Natural killer cell treated with Interleukin-12 subunit alpha and Interleukin-12 subunit beta and Interleukin-15 and Interleukin-18, amount 100 ng/mL, for 72 hours (primary cell): ENCODE data around the gene MIA3. TPM values are rescaled to one million over a fixed set of nuclear protein-coding genes. Genes with fewer than 3 reads are reported as not detected.

Experiments
- ATAC-seq, 2 donors: fragments of 150-1000 bp; cut with Tn5 transposase in 1 of 2; sonication (Bioruptor Pico), chemical (Tn5 transposase) in 1 of 2; 2 replicates each; pipeline ENCODE4 v1.10.0; 2021
- DNase-seq: peaks from one replicate; pipeline ENCODE4 v3.0.0; 2022; ENCODE audit warnings: low spot score
- H3K27ac Mint-ChIP-seq, 2 donors: 1 replicate in 1 of 2; 2 replicates in 1 of 2; pipeline ENCODE4 v1.8.0; 2022; ENCODE audit warnings: mixed read lengths in 2 of 2, mild to moderate bottlenecking in 1 of 2, moderate library complexity in 1 of 2
- H3K27me3 Mint-ChIP-seq, 2 donors: 1 replicate in 1 of 2; 2 replicates in 1 of 2; pipeline ENCODE4 v1.8.0; 2022; ENCODE audit warnings: mixed read lengths in 2 of 2
- H3K36me3 Mint-ChIP-seq: one replicate; pipeline ENCODE4 v1.8.0; 2022; ENCODE audit warnings: mixed read lengths
- H3K4me1 Mint-ChIP-seq, 2 donors: 1 replicate in 1 of 2; 2 replicates in 1 of 2; pipeline ENCODE4 v1.8.0; 2022; ENCODE audit warnings: low read depth in 2 of 2, mixed read lengths in 2 of 2, mild to moderate bottlenecking in 1 of 2
- H3K4me3 Mint-ChIP-seq: one replicate; pipeline ENCODE4 v1.8.0; 2022; ENCODE audit warnings: mixed read lengths
- H3K9me3 Mint-ChIP-seq: 2 replicates; pipeline ENCODE4 v1.8.0; 2022; ENCODE audit warnings: mixed read lengths
- total RNA-seq, 2 donors: library from RNA; stranded (reverse); gene quantifications; one replicate each; pipeline ENCODE4 v1.2.3, GENCODE V29; 2022

Gene MIA3, protein sequence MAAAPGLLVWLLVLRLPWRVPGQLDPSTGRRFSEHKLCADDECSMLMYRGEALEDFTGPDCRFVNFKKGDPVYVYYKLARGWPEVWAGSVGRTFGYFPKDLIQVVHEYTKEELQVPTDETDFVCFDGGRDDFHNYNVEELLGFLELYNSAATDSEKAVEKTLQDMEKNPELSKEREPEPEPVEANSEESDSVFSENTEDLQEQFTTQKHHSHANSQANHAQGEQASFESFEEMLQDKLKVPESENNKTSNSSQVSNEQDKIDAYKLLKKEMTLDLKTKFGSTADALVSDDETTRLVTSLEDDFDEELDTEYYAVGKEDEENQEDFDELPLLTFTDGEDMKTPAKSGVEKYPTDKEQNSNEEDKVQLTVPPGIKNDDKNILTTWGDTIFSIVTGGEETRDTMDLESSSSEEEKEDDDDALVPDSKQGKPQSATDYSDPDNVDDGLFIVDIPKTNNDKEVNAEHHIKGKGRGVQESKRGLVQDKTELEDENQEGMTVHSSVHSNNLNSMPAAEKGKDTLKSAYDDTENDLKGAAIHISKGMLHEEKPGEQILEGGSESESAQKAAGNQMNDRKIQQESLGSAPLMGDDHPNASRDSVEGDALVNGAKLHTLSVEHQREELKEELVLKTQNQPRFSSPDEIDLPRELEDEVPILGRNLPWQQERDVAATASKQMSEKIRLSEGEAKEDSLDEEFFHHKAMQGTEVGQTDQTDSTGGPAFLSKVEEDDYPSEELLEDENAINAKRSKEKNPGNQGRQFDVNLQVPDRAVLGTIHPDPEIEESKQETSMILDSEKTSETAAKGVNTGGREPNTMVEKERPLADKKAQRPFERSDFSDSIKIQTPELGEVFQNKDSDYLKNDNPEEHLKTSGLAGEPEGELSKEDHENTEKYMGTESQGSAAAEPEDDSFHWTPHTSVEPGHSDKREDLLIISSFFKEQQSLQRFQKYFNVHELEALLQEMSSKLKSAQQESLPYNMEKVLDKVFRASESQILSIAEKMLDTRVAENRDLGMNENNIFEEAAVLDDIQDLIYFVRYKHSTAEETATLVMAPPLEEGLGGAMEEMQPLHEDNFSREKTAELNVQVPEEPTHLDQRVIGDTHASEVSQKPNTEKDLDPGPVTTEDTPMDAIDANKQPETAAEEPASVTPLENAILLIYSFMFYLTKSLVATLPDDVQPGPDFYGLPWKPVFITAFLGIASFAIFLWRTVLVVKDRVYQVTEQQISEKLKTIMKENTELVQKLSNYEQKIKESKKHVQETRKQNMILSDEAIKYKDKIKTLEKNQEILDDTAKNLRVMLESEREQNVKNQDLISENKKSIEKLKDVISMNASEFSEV (N-terminal part only)
- 10 to 100 TPM; 41.0 to 43.6 TPM for total RNA-seq

DNA sequence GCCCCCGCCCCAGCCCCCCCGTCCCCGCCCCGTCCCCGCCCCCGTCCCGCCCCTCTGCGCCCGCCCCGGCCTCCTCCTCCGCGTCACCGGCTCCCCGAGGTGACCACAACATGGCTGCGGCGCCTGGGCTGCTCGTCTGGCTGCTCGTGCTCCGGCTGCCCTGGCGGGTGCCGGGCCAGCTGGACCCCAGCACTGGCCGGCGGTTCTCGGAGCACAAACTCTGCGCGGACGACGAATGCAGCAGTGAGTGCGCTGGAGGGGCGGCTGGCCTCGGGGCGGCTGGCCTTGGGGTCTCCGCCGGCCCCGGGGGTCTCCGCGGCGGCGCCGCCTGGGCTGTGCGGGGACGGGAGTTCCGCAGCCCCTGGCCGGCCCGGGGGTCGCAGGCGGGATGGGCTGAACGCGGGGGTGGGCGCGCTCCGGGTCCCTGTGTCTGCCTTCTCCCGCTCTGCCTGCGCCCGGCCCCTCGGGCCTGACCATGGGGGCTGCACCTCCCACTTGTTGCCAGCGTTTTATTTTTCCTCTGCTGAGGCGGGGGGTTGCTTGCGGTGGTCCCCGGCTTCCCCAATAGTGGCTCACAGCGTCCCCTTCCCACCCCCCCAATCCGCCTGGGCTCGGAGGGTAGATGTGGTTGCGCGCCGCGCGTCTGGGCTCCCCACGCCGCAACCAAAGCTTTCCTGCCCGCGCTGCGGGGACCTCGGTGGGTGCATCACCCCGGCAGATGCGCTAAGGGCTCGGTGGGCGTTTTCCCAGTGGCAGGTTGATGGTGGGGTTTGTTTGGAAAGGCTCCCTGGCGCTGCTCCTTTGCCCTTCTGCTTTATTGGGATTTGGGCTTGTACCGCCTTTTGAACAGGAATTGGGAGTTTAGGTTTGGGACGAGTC lies at the start of gene MIA3:
MIA3 (plus strand) TSS at position 97 of the 879 bp plus-strand sequence; CDS start at position 111, 14 bp downstream.
- peak; percentile 78 to 84 for ATAC-seq
- Mint-ChIP-seq H3K27me3 (peaks cover 19 to 31% of the 10 kb centered on the region in 2 donors), H3K4me3 (peak within 1 kb of the TSS; percentile 86), H3K27ac (peak within 1 kb of the TSS; percentile 69 to 90), H3K9me3 (no peaks in the 10 kb centered on the region), H3K36me3 (peaks cover 15% of the 10 kb centered on the region), H3K4me1 (peaks cover 17 to 36% of the 10 kb centered on the region in 2 donors)
- peak; percentile 86 for DNase-seq

DNA sequence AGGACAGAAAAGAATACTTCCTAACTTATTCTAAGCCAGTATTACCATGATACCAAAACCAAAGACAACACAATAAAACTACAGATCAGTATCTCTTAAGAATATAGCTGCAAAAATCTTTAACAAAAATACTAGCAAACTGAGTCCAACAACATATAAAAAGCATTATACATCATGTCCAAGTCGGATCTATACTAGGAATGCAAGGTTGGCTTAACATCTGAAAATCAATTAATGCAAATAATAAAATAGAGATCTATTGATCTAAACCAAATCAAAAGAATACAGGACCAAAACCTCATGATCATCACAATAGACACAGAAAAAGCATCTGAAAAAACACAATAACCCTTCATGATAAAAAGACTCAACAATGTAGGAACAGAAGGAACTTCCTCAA lies 47.1 kb upstream of the MIA3 start:
- H3K27me3 Mint-ChIP-seq, result no peaks in the 10 kb centered on the region
- peaks cover 30% of the 10 kb centered on the region for H3K36me3 Mint-ChIP-seq
- DNase-seq (no peak), ATAC-seq (no peak)
- no peaks in the 10 kb centered on the region for H3K9me3 Mint-ChIP-seq
- H3K4me3 Mint-ChIP-seq, result no peak overlapping the region
- H3K4me1 Mint-ChIP-seq, result peaks cover 0 to 3% of the 10 kb centered on the region in 2 donors
- H3K27ac Mint-ChIP-seq, result no peak overlapping the region

DNA sequence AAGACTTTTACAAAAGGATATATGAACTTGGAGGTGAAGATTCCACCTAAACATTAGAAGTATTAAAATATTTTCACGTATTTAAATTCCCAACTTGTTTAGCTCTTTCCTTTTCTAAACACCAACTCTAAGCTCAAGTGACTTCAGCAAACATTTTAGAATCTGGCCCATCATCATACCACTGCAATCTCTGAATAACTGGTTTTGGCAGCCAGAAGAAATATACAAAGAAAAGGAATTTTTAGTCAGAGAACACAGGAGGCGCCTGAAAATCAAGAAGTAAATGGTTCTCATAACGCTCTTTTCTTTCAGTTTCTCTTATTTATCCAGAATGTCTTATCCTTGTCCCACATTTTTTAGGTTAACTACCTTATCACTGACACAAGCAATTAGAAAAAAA lies 38.6 kb upstream of the MIA3 start:
- ATAC-seq (no peak), DNase-seq (no peak)
- Mint-ChIP-seq H3K27me3 (no peaks in the 10 kb centered on the region), H3K36me3 (peaks cover 41% of the 10 kb centered on the region), H3K27ac (no peak overlapping the region), H3K4me1 (peaks cover 12 to 21% of the 10 kb centered on the region in 2 donors), H3K9me3 (no peaks in the 10 kb centered on the region), H3K4me3 (no peak overlapping the region)

DNA sequence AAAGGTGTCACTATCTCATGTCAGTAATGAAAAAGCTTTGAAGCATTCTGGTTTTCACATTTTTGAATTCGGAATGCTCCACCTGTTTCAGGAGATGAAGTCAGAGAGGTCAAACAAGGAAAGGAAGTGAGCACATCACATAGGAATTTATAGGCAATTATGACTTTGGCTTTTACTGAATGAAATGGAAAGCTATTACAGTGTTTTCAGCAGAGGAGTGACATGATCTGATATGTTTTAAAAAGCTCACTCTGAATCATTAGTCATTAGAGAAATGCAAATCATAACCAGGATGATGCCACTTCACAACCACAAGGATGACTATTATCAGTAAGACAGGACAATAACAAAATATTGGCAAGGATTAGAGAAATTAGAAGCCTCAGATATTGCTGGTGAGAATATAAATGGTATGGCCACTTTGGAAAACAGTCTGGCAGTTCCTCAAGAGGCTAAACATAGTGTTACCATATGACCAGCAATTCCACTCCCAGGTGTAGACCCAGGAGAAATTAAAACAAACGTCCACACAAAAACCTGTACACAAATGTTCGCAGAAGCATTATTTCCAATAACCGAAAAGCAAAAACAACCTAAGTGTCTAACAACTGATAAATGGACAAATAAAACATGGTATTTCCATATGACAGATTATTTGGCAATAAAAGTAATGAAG lies 35.7 kb upstream of the MIA3 start:
- ATAC-seq (no peak), DNase-seq (no peak)
- Mint-ChIP-seq H3K4me3 (no peak overlapping the region), H3K4me1 (peaks cover 15 to 24% of the 10 kb centered on the region in 2 donors), H3K36me3 (peaks cover 27% of the 10 kb centered on the region), H3K9me3 (no peaks in the 10 kb centered on the region), H3K27me3 (no peaks in the 10 kb centered on the region), H3K27ac (peak overlapping the region in 1 of 2 donors; percentile 44)

DNA sequence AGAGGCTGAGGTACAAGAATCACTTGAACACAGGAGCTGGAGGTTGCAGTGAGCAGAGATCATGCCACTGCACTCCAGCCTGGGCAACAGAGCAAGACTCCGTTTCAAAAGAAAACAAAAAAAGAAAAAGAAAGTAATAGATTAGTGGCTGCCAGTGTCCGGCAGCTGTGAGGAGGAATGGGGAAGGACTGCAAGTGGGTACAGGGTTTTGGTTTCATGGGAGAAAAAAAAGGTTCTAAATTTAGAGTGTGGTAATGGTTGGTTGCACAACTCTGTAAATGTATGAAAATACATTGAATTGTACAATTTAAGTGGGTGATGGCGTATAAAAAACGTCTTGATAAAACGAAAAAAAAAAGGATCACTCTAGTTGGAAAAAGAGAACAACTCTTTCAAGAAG lies 34.8 kb upstream of the MIA3 start:
- no peaks in the 10 kb centered on the region for H3K9me3 Mint-ChIP-seq
- H3K4me1 Mint-ChIP-seq, result peaks cover 15 to 25% of the 10 kb centered on the region in 2 donors
- H3K27ac Mint-ChIP-seq, result no peak overlapping the region
- H3K4me3 Mint-ChIP-seq, result no peak overlapping the region
- DNase-seq, result no peak
- ATAC-seq, result no peak
- H3K36me3 Mint-ChIP-seq, result peaks cover 24% of the 10 kb centered on the region
- H3K27me3 Mint-ChIP-seq, result no peaks in the 10 kb centered on the region

DNA sequence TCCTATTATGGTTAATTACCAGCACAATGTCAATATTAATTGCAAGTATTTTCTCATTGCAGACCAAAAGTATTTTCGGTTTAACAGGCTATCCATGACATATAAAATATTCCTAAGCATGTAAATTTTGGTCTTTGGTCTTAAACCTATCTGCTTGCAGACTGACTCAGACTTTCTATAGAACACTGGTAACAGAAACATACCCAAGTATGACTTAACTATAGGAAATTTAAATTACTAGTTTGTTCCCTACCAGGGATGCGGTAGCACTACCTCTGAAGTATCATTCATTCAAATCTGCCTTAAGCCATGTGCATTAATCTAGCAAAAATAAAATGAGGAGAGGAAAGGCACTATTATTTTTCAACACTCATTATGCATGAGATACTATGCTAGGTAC lies 31.1 kb upstream of the MIA3 start:
- H3K4me1 Mint-ChIP-seq, result peaks cover 35 to 47% of the 10 kb centered on the region in 2 donors
- ATAC-seq, result no peak
- H3K36me3 Mint-ChIP-seq, result peaks cover 25% of the 10 kb centered on the region
- H3K4me3 Mint-ChIP-seq, result no peak overlapping the region
- H3K9me3 Mint-ChIP-seq, result no peaks in the 10 kb centered on the region
- no peaks in the 10 kb centered on the region for H3K27me3 Mint-ChIP-seq
- DNase-seq, result no peak
- H3K27ac Mint-ChIP-seq, result no peak overlapping the region

DNA sequence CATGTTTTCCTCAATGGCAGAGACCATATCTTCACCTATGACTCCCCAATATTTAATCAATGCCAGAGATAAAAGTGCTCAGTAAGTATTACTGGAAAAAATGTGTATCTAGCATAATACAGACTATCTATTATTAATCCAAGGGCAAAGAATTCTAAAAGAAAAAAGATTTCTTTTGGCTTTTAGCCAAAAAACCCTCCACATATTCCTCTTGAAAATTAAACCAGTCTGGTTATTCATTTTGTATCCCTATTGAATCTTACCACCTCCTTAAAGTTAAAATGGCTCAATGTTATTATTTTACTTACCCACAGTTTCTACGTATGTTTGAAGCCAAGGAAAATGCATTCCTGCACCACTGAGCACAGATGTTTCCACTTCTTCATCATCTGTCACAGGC lies 29.8 kb upstream of the MIA3 start:
- H3K27me3 Mint-ChIP-seq, result no peaks in the 10 kb centered on the region
- peak overlapping the region in 1 of 2 donors; percentile 98 for H3K27ac Mint-ChIP-seq
- no peaks in the 10 kb centered on the region for H3K9me3 Mint-ChIP-seq

DNA sequence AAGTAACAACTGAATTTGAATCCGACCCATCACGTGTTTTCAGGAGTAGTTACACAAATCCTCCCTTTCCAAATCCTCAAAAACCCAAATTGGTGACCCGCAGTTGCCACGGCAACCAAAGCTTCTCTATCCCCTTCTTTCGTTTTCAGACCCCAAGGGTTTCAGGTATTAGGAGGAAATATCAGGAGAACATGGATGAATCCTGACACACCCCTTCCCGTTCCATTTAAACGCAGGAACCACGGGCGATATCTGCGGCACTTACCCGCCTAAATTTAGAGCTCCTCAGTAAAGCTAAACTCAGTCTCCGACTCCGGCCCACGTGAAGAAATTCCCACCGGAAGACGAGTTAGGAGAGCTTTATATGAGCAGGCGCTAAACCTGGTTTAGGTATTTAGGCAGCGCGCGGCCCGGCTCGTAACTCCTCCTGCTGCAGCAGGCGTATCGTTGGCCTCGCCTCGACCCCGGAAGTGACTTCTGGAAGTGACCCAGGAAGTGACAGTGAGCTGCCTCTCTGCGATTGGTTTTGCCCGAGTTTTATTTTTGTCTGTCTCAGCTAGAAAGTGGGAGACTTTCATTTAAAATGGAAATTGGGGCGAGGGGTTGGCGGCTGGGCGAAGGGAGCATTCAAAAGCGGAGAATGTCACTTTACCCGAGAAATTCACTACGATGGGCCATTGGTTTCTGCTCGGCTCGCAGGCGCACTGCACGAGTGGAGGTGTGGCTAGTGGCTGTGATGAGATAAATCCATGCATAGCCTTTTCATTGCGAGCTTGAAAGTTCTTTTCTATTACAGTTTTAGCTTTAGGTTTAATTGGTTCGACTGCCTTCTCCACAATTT lies 28.2 kb upstream of the MIA3 start, which contains the start of gene TAF1A:
TAF1A (minus strand) TSS at position 472 of the 841 bp plus-strand sequence.
- peak; percentile 99 for ATAC-seq
- peak within 1 kb of the TSS; percentile 85 to 98 for H3K27ac Mint-ChIP-seq
- DNase-seq, result peak; percentile 91
- peaks cover 10% of the 10 kb centered on the region for H3K36me3 Mint-ChIP-seq
- H3K9me3 Mint-ChIP-seq, result no peaks in the 10 kb centered on the region
- no peaks in the 10 kb centered on the region for H3K27me3 Mint-ChIP-seq
- H3K4me1 Mint-ChIP-seq, result peaks cover 21 to 35% of the 10 kb centered on the region in 2 donors
- peak within 1 kb of the TSS; percentile 99 for H3K4me3 Mint-ChIP-seq

More for the DNA sequence above, 29.8 kb upstream of the MIA3 start:
- Mint-ChIP-seq H3K4me1 (peaks cover 24 to 37% of the 10 kb centered on the region in 2 donors), H3K36me3 (peaks cover 14% of the 10 kb centered on the region), H3K4me3 (no peak overlapping the region)
- no peak for ATAC-seq
- no peak for DNase-seq

DNA sequence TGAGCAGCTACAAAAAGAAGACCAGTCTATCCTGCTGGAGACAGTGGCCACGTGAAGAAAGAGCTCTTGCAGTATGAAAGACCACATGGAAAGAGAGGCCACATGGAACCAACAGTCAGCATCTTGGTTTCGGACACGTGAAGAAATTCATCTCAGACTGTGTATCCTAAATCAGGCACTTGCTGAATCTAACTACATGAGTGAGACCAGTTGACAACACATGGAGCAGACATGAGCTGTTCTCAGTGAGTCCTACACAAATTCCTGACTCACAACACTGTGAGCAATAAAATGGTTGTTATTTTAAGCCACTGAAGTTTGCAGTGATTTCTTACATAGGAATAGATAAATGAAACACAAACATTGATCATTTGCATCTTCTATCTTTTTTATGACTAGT lies 25.7 kb upstream of the MIA3 start:
- DNase-seq, result no peak
- Mint-ChIP-seq H3K27me3 (peaks cover 8 to 12% of the 10 kb centered on the region in 2 donors), H3K27ac (no peak overlapping the region), H3K4me3 (no peak overlapping the region), H3K36me3 (peaks cover 7% of the 10 kb centered on the region), H3K9me3 (no peaks in the 10 kb centered on the region), H3K4me1 (peaks cover 21 to 22% of the 10 kb centered on the region in 2 donors)
- no peak for ATAC-seq

DNA sequence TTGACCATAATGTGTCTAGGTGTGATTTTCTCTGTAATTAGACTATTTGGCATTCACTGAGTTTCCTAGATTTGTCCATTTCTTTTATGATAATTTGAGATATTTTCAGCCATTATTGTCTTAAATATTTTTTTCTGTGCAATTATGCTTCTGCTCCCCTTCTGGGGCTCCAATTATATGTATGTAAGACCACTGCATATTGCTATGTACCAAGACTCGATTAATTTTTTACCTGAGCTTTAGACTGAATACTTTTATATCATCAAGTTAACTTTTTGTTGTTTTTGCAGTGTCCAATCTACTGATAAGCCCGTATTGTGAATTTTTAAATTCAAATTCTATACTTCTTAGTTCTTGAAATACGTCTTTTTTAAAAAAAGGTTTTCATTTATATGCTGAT lies 23.1 kb upstream of the MIA3 start:
- no peaks in the 10 kb centered on the region for H3K9me3 Mint-ChIP-seq
- H3K36me3 Mint-ChIP-seq, result peaks cover 5% of the 10 kb centered on the region
- no peak overlapping the region for H3K27ac Mint-ChIP-seq
- H3K27me3 Mint-ChIP-seq, result peaks cover 8 to 12% of the 10 kb centered on the region in 2 donors
- ATAC-seq (no peak), DNase-seq (no peak)
- peaks cover 6 to 8% of the 10 kb centered on the region in 2 donors for H3K4me1 Mint-ChIP-seq
- H3K4me3 Mint-ChIP-seq, result no peak overlapping the region

DNA sequence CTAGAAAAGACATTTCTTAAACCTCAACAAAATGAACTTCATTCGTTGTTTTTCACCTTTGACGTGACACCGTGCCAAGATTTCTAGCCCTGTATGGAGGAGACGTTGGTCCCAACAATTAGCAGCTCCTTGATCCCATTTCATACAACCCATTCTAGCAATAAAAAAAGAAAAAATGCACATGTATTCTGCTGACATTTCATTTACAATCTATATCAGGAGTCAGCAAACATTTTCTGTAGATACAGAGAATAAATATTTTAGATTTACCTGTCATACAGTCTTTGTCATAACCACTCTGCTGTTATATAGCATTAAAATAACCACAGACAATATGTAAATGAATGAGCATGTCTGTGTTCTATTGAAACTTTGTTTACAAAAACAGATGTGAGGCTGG lies 21.2 kb upstream of the MIA3 start:
- peaks cover 14 to 21% of the 10 kb centered on the region in 2 donors for H3K27me3 Mint-ChIP-seq
- ATAC-seq (no peak), DNase-seq (no peak)
- H3K9me3 Mint-ChIP-seq, result no peaks in the 10 kb centered on the region
- H3K4me3 Mint-ChIP-seq, result no peak overlapping the region
- no peak overlapping the region for H3K27ac Mint-ChIP-seq
- H3K36me3 Mint-ChIP-seq, result no peaks in the 10 kb centered on the region
- H3K4me1 Mint-ChIP-seq, result no peaks in the 10 kb centered on the region
